DLD1 (cell line): ENCODE results near the gene FIZ1.

ENCODE experiments used
- in situ Hi-C: cut with HindIII; loops from 2 replicates; pipeline ENCODE4 v1.10.0; 2017; ENCODE audit warnings: low sequenced_read_pairs

The FIZ1 gene, protein sequence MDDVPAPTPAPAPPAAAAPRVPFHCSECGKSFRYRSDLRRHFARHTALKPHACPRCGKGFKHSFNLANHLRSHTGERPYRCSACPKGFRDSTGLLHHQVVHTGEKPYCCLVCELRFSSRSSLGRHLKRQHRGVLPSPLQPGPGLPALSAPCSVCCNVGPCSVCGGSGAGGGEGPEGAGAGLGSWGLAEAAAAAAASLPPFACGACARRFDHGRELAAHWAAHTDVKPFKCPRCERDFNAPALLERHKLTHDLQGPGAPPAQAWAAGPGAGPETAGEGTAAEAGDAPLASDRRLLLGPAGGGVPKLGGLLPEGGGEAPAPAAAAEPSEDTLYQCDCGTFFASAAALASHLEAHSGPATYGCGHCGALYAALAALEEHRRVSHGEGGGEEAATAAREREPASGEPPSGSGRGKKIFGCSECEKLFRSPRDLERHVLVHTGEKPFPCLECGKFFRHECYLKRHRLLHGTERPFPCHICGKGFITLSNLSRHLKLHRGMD

GRCh38 chr19:55599468-55599841, at the start of gene FIZ1:
Gene FIZ1 (minus strand): TSS chr19:55599517. CDS start chr19:55597865, 1,652 bp downstream.
- in situ Hi-C loops, result no loop called here

GRCh38 chr19:55648585-55649267, 49.4 kb upstream of the FIZ1 start:
- in situ Hi-C loops, result no loop called here

GRCh38 chr19:55647732-55648584, 48.6 kb upstream of the FIZ1 start, which contains the start of gene CCDC106:
Gene CCDC106 (plus strand): TSS chr19:55648212. CDS start chr19:55649047, 835 bp downstream.
- in situ Hi-C loops, result no loop called here

- in situ Hi-C loops, result no loop called here
Measured at GRCh38 chr19:55646889-55647731, 47.8 kb upstream of the FIZ1 start.

- in situ Hi-C loops, result no loop called here
Measured at GRCh38 chr19:55645512-55645881, 46.2 kb upstream of the FIZ1 start.

GRCh38 chr19:55644842-55645511, 45.7 kb upstream of the FIZ1 start:
- in situ Hi-C loops, result no loop called here

DNA sequence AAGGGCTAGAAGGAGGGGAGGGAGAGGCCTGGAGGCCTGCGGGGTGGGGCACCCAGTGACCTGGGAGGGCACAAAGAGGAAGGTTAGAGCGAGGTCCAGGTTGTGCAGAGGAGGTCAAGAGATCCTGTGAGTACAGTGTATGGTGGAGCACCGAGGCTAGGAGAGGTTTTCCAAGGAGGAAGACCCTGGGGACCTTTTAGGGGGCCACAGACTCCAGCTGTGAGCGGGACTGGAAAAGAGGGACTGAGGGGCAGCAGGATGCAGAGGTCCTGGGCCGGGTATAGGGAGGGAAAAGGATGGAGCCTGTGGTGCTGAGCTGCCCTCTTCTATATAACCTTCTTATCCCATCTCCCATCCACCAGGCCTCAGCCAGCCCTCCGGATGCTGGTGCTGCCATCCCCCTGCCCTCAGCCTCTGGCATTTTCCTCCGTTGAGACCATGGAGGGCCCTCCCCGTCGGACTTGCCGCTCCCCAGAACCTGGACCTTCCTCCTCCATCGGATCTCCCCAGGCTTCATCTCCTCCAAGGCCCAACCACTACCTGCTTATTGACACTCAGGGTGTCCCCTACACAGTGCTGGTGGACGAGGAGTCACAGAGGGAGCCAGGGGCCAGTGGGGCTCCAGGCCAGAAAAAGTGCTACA, 45.0 kb upstream of the FIZ1 start:
- in situ Hi-C loops, result no loop called here

GRCh38 chr19:55643887-55644176, 44.5 kb upstream of the FIZ1 start:
- in situ Hi-C loops, result no loop called here

DNA sequence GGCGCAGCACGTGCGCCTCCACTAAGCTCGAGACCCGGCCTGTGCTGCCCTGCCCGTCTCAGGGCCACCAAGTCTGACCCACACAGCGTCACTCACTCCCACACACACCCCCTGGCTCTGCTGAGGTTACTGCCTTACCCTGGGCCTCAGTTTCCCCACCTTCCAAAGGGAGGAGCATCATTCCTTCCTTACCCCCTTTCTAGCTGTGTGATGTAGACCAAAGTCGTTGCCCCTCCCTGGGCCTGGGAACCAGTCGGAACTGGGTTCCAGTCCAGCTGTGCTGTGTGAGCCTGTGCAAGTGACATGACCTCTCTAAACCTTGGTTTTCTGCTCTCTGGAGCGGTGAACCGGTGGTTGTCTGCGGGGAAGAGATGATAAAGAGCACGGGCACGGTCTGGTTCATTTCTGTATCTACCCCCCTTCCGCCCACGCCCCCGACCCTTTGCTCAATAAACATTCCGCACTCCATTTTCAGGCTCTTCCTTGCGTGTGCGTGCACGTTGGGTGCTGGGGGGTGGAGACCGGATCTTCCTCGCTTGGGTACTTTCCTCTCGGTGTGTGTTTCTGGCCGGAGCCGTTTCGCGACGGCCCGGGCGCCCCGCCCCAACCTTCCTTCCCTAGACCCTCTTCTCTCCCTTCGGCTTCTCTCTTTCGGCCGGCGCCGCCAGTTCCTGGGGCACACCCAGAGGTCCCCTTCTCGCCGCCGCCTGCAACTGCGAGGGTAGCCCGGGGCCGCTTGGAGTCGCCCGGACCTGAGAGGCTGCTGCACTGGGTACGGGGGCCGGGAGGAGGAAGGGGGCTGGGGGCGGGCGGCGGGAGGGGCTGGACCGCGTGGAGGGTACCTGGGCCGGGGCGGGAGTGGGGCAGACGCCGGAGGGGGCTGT, 43.9 kb upstream of the FIZ1 start, which contains the start of gene ZNF581:
ZNF581 (plus strand) TSS at position 647 of the 884 bp plus-strand sequence. CDS start 923 bp downstream, outside the sequence.
- in situ Hi-C loops, result no loop called here

GRCh38 chr19:55642153-55643002, 43.1 kb upstream of the FIZ1 start:
- in situ Hi-C loops, result no loop called here

DNA sequence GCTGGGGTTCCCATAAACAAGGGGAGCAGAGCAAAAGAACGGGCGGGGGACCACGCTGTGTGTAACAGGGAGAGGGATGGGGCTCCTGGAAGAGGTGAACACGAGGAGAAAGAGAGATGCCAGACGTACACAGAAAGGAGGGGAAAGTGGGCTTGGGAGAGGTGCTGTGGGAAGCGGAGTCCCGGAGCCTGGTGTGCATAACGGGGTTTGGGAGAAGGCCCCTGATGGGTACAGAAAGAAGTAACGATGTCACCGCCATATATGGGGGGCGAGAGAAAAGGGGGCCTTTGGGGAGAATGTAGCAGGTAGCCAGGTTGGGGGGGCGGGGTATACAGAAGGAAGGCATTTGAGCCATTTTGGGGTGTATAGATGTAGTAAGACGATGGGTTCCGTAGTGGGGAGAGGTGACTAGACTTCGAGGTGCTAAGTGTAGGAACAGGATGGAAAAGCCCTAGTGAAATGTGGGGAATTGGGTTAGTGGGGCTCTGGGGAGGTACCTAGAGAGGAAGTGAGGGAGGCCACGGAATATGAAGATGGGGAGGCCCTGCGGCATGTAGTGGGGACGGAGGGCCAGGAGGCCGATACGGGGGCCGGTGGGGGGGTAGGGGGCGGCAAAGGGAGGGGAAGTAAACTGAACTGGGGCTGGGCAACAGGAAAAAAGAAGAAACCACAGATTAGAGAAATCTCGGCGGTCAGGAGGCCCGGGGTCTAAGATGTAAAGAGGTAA, 42.3 kb upstream of the FIZ1 start:
- in situ Hi-C loops, result no loop called here

GRCh38 chr19:55640577-55641425, 41.5 kb upstream of the FIZ1 start, which contains the start of gene ZNF580:
Gene ZNF580 (plus strand): TSS chr19:55641002. CDS start chr19:55642509, 1,507 bp downstream.
- in situ Hi-C loops, result no loop called here

GRCh38 chr19:55640043-55640576, 40.8 kb upstream of the FIZ1 start:
- in situ Hi-C loops, result no loop called here

GRCh38 chr19:55638864-55639359, 39.6 kb upstream of the FIZ1 start:
- in situ Hi-C loops, result no loop called here

DNA sequence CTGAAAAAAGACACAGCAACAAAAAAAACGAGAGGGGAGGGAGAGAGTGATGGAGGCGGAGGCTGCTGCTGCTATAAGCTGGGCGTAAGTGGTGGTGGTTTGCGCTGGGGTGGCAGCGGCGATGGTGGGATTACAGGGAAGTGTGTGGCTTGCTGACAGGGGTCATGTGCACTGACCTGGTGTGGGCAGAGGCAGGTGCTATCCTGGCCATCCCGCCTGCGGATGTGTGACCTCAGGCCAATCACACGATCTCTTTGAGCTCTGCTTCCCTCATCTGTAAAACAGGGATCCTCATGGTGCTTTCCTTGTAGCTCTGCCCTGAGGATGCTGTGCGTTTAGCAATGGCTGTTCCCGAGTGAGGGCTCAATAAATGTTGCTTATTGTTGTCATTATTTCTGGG, 38.2 kb upstream of the FIZ1 start:
- in situ Hi-C loops, result no loop called here
